ENCODE data around the gene BICRAL.
"Not testable (repeated sequence)": the region's sequence is repeated elsewhere in the genome, so short reads cannot be mapped to it uniquely, and the experiment has no call there.

Gene BICRAL, protein sequence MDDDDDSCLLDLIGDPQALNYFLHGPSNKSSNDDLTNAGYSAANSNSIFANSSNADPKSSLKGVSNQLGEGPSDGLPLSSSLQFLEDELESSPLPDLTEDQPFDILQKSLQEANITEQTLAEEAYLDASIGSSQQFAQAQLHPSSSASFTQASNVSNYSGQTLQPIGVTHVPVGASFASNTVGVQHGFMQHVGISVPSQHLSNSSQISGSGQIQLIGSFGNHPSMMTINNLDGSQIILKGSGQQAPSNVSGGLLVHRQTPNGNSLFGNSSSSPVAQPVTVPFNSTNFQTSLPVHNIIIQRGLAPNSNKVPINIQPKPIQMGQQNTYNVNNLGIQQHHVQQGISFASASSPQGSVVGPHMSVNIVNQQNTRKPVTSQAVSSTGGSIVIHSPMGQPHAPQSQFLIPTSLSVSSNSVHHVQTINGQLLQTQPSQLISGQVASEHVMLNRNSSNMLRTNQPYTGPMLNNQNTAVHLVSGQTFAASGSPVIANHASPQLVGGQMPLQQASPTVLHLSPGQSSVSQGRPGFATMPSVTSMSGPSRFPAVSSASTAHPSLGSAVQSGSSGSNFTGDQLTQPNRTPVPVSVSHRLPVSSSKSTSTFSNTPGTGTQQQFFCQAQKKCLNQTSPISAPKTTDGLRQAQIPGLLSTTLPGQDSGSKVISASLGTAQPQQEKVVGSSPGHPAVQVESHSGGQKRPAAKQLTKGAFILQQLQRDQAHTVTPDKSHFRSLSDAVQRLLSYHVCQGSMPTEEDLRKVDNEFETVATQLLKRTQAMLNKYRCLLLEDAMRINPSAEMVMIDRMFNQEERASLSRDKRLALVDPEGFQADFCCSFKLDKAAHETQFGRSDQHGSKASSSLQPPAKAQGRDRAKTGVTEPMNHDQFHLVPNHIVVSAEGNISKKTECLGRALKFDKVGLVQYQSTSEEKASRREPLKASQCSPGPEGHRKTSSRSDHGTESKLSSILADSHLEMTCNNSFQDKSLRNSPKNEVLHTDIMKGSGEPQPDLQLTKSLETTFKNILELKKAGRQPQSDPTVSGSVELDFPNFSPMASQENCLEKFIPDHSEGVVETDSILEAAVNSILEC

DNA sequence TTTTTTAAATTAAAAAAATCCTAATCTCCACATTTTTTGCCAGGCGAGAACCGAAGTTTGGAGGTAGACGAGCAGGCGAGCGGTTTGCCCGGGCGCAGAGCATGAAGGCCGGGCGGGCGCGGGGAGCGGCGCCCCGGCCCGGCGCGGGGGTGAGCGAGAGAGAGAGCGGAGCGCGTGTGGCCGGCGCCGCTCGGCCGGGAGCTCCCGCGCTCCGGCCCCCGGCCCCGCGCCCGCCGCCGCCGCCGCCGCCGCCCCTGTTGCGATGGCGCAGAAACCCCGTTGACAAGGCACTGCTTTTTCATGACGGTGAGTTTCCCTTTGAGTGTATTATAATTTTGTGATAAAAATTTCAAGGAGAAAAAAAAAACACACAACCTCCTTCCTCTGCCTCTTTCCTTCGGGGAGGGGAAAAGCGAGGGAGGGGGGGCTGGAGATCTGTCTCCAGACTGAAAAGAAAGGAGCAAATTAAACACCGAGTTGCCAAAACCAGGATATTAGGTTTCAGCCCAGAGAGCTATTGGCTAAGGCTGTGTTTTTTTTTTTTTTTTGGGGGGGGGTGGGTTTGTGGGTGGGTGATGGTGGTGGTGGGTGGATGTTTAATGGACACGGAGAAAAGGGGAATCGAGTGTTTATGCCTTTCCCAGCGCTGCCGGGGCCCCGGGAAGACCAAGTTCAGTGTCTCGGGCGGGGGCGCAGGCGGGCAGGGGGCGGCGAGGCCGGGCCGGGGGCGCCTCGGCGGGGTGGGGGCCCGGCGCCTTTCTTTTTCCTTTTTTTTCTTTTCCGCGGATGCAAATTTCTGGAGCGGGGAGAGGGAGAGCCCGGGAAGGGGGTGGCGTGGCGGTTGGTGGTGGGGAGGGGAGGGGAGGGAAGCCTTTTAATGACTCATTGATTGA is at the start of gene BICRAL:
BICRAL (plus strand) TSS at position 257 of the 893 bp plus-strand sequence. CDS start 39,971 bp downstream, outside the sequence.
- peak within 1 kb of the TSS; percentile 97 for H3K9ac ChIP-seq (ENCODE audit: insufficient read length)
- peak within 1 kb of the TSS; percentile 99 for H3K27ac ChIP-seq
- no peak for TF ChIP-seq FOXP2 (optimal IDR thresholded peaks at IDR 0.05; ENCODE audit: control extremely low read depth, extremely low read length, insufficient read depth)
- peak; percentile 67 for TF ChIP-seq POLR2AphosphoS5 (IDR thresholded peaks at IDR 0.05; ENCODE audit: borderline replicate concordance, low read depth, low read length)
- TF ChIP-seq EZH2 (IDR thresholded peaks at IDR 0.05): no peak
- peak; percentile 73 for DNase-seq (ENCODE audit: low read depth, low spot score)
- no peaks in the 10 kb centered on the region for H3K9me3 ChIP-seq (ENCODE audit: low read depth, low read length)
- H3K36me3 ChIP-seq (ENCODE audit: insufficient read depth, low read length): no peaks in the 10 kb centered on the region; the same call in 1 of the 2 replicates
- H3K4me3 ChIP-seq: peak within 1 kb of the TSS; percentile 85

DNA sequence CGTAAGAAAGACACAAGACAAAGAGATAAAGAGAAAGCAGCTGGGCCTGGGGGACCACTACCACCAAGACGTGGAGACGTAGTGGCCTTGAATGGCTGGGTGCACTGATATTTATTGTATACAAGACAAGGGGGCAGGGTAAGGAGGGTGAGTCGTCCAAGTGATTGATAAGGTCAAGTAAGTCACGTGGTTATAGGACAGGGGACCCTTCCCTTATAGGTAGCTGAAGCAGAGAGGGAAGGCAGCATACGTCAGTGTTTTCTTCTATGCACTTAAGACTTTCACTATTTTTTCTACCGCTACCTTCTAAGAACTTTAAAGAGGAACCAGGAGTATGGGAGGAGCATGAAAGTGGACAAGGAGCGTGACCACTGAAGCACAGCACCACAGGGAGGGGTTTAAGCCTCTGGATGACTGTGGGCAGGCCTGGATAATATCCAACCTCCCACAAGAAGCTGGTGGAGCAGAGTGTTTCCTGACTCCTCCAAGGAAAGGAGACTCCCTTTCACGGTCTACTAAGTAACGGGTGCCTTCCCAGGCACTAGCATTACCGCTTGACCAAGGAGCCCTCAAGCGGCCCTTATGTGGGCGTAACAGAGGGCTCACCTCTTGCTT is 47.9 kb upstream of the BICRAL start:
- not testable (repeated sequence) for H3K9ac ChIP-seq (ENCODE audit: insufficient read length); H3K36me3 ChIP-seq (ENCODE audit: insufficient read depth, low read length); H3K9me3 ChIP-seq (ENCODE audit: low read depth, low read length); DNase-seq (ENCODE audit: low read depth, low spot score); H3K4me3 ChIP-seq; H3K27ac ChIP-seq

DNA sequence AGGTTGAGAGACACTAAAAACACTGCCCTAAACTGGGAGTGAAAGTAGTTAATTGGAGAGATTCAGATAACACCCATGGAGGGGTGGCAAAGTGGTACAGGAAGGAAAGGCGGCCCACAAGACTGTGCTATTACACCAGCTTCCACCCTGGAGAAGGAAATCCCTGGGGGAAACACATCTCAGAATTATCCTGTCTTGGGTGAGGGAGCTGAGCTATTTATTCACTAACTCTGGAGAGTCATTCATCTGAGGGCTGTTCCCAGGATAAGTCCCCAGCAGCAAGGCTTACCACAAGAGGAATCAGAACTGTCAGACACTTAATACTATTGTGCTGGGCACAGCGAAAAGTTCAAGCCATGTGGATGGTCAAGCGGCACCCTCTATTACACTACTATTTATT is 45.9 kb upstream of the BICRAL start:
- no peak overlapping the region for H3K27ac ChIP-seq
- no peak overlapping the region for H3K9ac ChIP-seq (ENCODE audit: insufficient read length)
- TF ChIP-seq EZH2 (IDR thresholded peaks at IDR 0.05): no peak
- TF ChIP-seq FOXP2 (optimal IDR thresholded peaks at IDR 0.05; ENCODE audit: control extremely low read depth, extremely low read length, insufficient read depth): no peak
- TF ChIP-seq POLR2AphosphoS5 (IDR thresholded peaks at IDR 0.05; ENCODE audit: borderline replicate concordance, low read depth, low read length): no peak

DNA sequence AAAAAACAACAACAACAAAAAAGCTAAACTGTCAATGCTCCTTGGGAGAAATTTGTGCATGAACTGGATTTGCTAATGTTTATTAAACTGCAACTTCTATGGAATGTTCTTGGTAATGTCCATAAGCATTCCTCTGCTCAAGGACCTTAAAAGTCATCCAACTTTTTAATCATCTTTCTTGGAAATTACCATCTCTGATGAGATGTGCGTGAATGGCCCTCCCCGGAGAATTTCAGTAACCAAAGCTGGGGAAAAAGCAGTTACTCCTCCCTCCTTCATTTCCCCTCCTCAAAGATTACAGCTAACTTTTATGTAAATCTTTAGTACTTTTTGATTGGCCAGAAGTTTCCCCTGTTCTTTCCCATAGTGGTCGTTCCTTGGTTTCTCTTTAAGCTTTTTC is 41.1 kb upstream of the BICRAL start:
- Histone ChIP-seq H3K4me3 (no peak overlapping the region), H3K27ac (no peak overlapping the region), H3K9ac (ENCODE audit: insufficient read length) (no peak overlapping the region), H3K9me3 (ENCODE audit: low read depth, low read length) (no peaks in the 10 kb centered on the region), H3K36me3 (ENCODE audit: insufficient read depth, low read length) (no peaks in the 10 kb centered on the region)
- DNase-seq (ENCODE audit: low read depth, low spot score): no peak
- no peak for TF ChIP-seq FOXP2 (optimal IDR thresholded peaks at IDR 0.05; ENCODE audit: control extremely low read depth, extremely low read length, insufficient read depth)
- TF ChIP-seq EZH2 (IDR thresholded peaks at IDR 0.05): no peak
- TF ChIP-seq POLR2AphosphoS5 (IDR thresholded peaks at IDR 0.05; ENCODE audit: borderline replicate concordance, low read depth, low read length): no peak

More for the DNA sequence above, 45.9 kb upstream of the BICRAL start:
- no peak for DNase-seq (ENCODE audit: low read depth, low spot score)
- no peaks in the 10 kb centered on the region for H3K9me3 ChIP-seq (ENCODE audit: low read depth, low read length)
- no peaks in the 10 kb centered on the region for H3K36me3 ChIP-seq (ENCODE audit: insufficient read depth, low read length)
- H3K4me3 ChIP-seq: no peak overlapping the region

DNA sequence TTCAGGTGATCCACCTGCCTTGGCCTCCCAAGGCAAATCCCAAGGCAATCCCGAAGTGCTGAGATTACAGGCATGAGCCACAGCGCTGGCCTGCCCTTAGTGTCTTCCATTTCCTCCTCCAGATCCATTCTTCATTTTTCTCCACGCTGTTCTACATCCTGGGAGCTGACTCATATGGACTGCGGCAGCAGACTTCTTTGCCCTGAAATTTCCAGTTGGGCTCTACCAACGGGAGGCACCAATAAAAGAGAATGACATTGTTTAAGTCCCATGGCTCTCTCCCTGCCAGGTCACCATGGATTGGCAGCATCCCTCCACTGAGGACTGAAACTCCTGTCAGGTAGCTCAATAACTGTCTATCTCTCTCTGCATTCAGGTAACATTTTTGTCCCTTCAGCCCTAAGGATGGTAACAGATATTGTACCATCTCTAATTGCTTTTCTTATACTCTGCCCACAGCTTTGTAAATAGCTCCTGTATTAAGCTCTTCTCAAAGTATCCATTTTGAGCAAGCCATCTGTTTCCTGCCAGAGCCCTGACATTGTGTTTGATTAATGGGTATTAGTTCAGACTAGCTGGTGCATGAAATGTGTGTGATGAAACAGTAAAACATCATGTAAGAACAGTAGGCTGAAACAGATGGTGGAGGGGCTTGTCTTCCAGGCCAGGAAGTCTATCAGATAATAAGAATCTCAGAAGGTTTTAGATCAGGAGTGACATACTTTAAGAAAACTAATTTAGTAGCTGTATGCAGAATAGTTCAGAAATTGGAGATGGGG is 39.5 kb upstream of the BICRAL start:
- Histone ChIP-seq H3K36me3 (ENCODE audit: insufficient read depth, low read length) (no peaks in the 10 kb centered on the region), H3K9me3 (ENCODE audit: low read depth, low read length) (no peaks in the 10 kb centered on the region), H3K27ac (peak overlapping the region; percentile 23; the same call in 1 of the 2 replicates), H3K9ac (ENCODE audit: insufficient read length) (no peak overlapping the region), H3K4me3 (0 out of 2 replicates have a peak overlapping the region, but pooled peaks have one; percentile 24)
- TF ChIP-seq POLR2AphosphoS5 (IDR thresholded peaks at IDR 0.05; ENCODE audit: borderline replicate concordance, low read depth, low read length): no peak
- no peak for TF ChIP-seq EZH2 (IDR thresholded peaks at IDR 0.05)
- no peak for TF ChIP-seq FOXP2 (optimal IDR thresholded peaks at IDR 0.05; ENCODE audit: control extremely low read depth, extremely low read length, insufficient read depth)
- DNase-seq (ENCODE audit: low read depth, low spot score): no peak

DNA sequence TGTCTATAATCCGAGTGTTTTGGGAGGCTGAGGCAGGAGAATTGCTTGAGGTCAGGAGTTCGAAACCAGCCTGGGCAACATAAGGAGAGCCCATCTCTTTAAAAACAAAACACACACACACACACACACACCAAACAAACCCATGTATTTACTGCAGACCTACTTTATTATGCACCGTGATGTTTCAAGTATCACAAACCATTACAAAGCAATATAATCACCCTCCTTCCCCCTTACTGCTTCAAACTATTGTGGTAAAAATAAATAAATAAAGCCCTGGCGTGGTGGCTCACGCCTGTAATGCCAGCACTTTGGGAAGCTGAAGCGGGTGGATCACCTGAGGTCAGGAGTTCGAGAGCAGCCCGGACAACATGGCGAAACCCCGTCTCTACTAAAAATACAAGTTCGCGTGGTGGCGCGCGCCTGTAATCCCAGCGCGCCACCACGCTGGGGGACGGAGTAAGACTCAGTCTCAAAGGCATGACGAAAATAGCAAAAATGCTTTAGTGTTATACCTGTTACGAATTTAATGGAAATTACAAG is 37.4 kb upstream of the BICRAL start:
- Histone ChIP-seq H3K9ac (ENCODE audit: insufficient read length) (peak overlapping the region; percentile 87), H3K4me3 (peak overlapping the region; percentile 79), H3K36me3 (ENCODE audit: insufficient read depth, low read length) (no peaks in the 10 kb centered on the region), H3K9me3 (ENCODE audit: low read depth, low read length) (no peaks in the 10 kb centered on the region), H3K27ac (no peak overlapping the region)
- DNase-seq (ENCODE audit: low read depth, low spot score): no peak
- TF ChIP-seq POLR2AphosphoS5 (IDR thresholded peaks at IDR 0.05; ENCODE audit: borderline replicate concordance, low read depth, low read length): no peak
- no peak for TF ChIP-seq EZH2 (IDR thresholded peaks at IDR 0.05)
- no peak for TF ChIP-seq FOXP2 (optimal IDR thresholded peaks at IDR 0.05; ENCODE audit: control extremely low read depth, extremely low read length, insufficient read depth)

All from SK-N-MC (cell line).